ENCODE measurements around the gene TMX2. TPM values are rescaled to one million over a fixed set of nuclear protein-coding genes. Genes with fewer than 3 reads are reported as not detected.

TMX2 gene, protein sequence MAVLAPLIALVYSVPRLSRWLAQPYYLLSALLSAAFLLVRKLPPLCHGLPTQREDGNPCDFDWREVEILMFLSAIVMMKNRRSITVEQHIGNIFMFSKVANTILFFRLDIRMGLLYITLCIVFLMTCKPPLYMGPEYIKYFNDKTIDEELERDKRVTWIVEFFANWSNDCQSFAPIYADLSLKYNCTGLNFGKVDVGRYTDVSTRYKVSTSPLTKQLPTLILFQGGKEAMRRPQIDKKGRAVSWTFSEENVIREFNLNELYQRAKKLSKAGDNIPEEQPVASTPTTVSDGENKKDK
- 48.1 and 48.3 TPM in 2 replicates for total RNA-seq

DNA sequence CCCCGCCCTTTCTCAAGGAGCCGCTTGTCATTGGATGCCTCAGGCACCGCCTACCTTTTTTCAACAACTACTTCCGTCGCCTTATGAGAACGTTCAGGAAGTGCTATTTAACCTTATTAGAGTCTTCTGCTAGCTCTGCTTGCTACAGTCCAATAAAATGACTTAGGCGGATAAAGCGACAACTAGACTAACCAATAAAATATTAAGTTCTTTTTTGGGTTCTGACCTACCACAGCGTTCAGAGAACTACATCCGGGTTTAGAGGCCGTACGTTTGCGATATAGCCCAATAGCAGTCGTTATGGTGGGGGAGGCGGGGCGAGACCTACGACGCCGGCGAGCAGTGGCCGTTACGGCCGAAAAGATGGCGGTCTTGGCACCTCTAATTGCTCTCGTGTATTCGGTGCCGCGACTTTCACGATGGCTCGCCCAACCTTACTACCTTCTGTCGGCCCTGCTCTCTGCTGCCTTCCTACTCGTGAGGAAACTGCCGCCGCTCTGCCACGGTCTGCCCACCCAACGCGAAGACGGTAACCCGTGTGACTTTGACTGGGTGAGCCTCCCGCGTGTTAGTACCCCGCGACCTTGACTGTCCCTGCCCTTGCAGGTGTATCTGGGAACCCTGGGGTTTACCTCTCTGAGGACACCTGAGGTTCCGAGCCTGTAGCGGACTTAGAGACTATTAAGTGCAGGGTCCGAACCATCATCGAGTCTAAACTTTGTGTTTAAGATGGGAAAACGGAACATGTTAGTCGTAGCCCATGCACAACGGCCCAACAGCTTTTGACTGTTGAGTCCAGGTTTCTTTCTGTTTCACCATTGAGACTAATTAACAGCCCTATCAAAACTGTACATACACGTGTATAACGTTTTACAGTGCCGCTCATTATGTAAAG, at the start of gene TMX2:
Gene TMX2, plus strand, starts transcription at position 338 of the 895 bp plus-strand sequence. Its CDS starts 26 bp downstream, at position 364.

DNA sequence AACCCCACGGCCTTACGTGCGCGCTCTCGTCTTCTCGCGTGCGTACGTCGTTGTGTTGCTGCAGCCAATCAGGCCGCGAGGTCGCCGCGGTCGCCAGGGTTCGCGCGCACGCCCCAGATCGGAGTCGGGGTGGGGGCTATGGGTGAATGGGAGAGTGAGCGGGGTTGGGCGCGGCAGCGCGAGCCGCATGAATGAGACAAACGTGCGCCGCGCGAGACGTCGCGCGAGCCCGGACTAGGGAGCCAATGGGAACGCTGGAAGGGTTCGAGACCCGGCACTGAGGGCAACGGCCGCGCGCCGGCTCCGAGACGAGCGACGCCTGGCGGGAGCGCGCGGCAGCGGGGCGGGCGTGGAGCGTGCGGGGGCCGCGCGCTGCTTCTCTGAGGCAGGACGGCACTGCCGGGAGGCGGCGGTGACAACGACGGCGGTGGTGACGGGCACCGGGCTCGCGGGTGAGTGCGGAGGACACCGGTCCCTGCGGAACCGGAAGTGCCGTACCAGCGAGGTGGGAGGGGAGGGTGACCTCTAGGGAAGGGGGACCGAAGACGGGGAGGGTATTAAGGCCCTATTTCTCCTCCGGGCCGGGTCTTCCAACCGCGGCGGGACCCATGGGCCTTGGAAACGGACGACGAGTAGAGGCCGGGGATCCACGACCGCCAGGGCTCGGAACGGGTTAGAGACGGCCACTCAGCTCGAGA, 44.5 kb upstream of the TMX2 start, which contains the start of gene ZDHHC5:
Gene ZDHHC5, plus strand, starts transcription at position 379 of the 698 bp plus-strand sequence. CDS start 4,977 bp downstream, outside the sequence.

DNA sequence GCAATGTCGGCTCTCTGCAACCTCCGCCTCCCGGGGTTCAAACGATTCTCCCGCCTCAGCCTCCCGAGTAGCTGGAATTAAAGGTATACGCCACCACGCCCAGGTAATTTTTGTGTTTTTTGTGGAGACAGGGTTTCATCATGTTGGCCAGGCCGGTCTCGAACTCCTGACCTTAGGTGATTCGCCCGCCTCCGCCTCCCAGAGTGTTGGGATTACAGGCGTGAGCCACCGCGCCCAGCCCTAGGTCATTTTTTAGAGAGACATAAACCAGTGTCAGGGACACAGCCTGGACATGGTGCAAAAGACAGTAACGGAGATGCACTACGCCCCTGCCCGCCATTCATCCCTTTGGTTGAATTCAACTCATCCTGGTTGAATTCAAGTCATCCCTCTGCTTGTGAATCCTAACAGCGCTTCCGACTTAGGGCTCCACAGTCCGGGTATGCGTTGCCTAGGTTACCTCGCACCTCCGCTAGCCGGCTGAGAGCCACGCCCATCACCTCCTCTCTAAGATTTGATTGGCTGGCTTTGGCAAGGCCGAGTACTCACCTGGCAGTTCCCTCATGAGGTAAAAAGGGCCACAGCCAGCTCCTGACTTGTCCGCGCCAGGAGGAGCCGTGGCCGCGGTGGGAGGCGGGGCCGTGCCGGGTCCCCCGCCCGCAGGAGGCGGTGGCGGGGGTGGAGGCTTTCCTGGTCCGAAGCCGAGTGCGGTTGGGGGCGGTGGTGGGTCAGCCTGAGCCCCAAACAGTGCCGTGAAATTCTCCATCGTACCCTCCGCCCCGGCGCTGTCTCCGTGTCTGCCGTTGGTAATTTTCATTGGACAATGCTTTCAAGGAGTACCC, 758 bp upstream of the TMX2 start, which contains the start of gene MED19:
Gene MED19, minus strand, starts transcription at position 802 of the 842 bp plus-strand sequence. Its CDS starts 36 bp downstream, at position 766.

DNA sequence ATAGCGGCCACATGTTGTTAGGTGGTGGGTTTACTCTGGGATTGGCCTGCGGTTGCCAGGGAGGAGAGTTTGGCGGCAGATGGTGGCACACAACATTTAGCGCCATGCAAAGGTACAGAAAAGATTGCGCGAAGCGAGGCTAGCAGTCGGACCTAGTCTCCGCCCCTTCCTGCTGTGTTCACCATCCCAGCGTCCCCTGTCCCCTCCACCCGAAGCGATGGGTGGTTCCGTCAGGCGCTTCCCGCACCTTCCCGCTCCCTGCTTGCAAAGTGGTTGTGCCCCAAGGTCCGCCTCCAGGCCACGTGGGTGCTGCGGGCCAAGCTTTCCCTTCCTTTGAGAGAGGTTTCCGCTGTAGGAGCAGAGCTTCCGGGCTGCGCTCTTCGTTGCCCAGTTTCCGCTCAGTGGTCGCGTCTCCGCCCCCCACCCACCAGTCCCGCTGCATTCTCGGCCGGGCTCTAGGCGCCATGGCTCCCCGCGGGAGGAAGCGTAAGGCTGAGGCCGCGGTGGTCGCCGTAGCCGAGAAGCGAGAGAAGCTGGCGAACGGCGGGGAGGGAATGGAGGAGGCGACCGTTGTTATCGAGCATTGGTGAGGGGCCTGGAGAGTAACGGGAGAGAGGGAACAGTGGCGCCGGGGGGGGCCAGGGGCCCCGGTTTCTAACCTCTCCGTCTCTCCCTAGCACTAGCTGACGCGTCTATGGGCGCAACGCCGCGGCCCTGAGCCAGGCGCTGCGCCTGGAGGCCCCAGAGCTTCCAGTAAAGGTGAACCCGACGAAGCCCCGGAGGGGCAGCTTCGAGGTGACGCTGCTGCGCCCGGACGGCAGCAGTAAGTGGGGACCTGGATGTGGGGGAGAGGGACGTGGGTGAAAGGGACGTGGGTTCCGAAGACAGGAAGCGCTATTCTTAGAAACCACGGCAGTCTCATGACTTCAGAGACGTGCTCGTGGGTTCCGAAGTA, 29.0 kb downstream of the TMX2 start, which contains the start of gene SELENOH:
Gene SELENOH, plus strand, starts transcription at position 360 of the 955 bp plus-strand sequence. Its CDS starts 105 bp downstream, at position 465.

DNA sequence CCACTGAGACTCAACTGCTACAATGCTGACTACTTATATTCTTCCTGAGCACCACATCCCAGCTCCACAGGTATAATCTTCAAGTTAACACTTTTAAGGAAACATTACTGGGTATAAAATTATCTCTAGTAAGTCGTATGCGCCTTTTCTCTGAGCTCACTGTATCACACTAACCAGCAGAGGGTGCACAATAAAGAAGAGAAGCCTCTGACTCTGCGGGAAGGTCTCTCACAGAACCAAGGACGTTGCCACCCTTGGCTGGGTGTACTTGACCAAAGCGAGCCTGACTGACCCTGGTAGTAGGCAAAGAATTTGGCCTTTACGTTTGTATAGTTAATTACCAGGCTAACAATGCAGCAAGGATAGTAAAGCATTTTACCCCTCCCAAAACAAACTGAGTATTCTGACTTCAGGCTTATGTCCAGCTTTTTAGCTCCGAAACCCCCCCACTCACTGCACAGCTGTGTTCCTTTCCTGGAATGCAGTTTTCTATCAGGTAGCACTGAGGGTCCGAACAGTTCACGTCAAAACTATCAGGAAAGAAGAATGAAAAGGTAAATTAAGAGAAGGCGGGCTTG, 39.4 kb downstream of the TMX2 start, which contains the start of gene BTBD18:
Gene BTBD18, minus strand, starts transcription at position 144 of the 578 bp plus-strand sequence. CDS start 631 bp downstream, outside the sequence.

DNA sequence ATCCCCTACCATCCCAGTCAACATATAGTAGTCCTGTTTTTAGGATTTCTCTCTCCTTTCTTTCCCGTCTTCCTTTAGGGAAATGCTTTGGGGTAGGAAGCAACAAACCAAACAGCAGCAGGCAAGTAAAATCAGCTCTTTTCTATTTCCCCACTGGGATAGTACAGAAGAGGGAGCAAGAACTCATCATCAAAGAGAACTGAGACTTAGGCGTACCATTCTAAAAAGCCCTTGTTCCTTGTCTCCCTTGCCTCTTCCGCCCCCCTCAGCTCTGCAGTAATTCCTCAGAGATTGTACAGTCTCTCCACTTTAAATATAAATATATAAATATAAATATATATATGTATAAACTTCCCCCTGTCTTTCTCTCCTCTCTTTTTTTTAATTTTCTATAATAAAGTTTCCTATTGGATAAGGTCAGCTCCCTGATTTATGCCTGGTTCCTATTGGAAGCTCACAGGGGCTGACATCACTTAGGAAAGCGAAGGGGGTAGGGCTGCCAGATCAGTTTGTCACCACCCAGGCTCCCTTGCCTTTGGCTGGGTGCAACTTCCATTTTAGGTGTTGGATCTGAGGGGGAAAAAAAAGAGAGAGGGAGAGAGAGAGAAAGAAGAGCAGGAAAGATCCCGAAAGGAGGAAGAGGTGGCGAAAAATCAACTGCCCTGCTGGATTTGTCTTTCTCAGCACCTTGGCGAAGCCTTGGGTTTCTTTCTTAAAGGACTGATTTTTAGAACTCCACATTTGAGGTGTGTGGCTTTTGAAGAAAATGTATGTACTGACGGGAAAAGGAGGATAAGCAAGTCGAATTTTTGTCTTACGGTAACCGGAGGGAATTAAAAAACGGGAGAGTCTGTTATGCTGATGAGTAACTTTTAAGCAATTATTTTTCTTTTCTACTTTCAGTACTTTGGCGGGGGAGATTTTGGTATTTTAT, 49.2 kb downstream of the TMX2 start, which contains the start of gene CTNND1:
Gene CTNND1, plus strand, starts transcription at position 502 of the 934 bp plus-strand sequence. CDS start 29,677 bp downstream, outside the sequence.

Other genes with a start within 250 kb of the TMX2 start
- 15.3 and 23.5 TPM in 2 replicates for gene SLC43A1, start 196.9 kb upstream of the TMX2 start, total RNA-seq
- 14.9 and 35.5 TPM in 2 replicates for gene TIMM10, start 181.8 kb upstream of the TMX2 start, total RNA-seq
- gene SMTNL1, start 175.0 kb upstream of the TMX2 start, total RNA-seq = not detected in 2 replicates
- gene UBE2L6, start 144.9 kb upstream of the TMX2 start, total RNA-seq = 43.3 and 106 TPM in 2 replicates
- gene SERPING1, start 114.9 kb upstream of the TMX2 start, total RNA-seq = 9.6 and 26.0 TPM in 2 replicates
- 2.6 and 3.1 TPM in 2 replicates for gene YPEL4, start 62.7 kb upstream of the TMX2 start, total RNA-seq
- 19.5 and 20.2 TPM in 2 replicates for gene CLP1, start 54.8 kb upstream of the TMX2 start, total RNA-seq
- gene ZDHHC5, start 44.5 kb upstream of the TMX2 start, total RNA-seq = 26.9 and 42.0 TPM in 2 replicates
- 12.4 and 20.7 TPM in 2 replicates for gene MED19, start 378 bp upstream of the TMX2 start, total RNA-seq
- gene SELENOH, start 28.9 kb downstream of the TMX2 start, total RNA-seq = 67.0 and 110 TPM in 2 replicates
- gene BTBD18, start 39.2 kb downstream of the TMX2 start, total RNA-seq = not detected in 2 replicates
- 114 and 116 TPM in 2 replicates for gene CTNND1, start 49.2 kb downstream of the TMX2 start, total RNA-seq

Measured in smooth muscle cell of trachea (primary cell).